Tongue (tissue), 2 donors: ENCODE results near the gene CCDC90B. TPM values are rescaled to one million over a fixed set of nuclear protein-coding genes. Genes with fewer than 3 reads are reported as not detected.
"Not testable (repeated sequence)": the region's sequence is repeated elsewhere in the genome, so short reads cannot be mapped to it uniquely, and the experiment has no call there.

Source experiments
- DNase-seq: peaks from one replicate; pipeline ENCODE4 v3.0.0-alpha.2; 2015
- total RNA-seq: library from RNA; depleted of rRNA; stranded (reverse); fragments of >200 nt; gene quantifications from one replicate; pipeline ENCODE4 v1.2.3, GENCODE V29; 2014

The CCDC90B gene
- total RNA-seq = 75.6 TPM

- peak; percentile 99 for DNase-seq
Measured at GRCh38 chr11:83285771-83286528, at the start of gene CCDC90B. Gene CCDC90B, minus strand, starts transcription at chr11:83286367. Its CDS starts 395 bp downstream, at chr11:83285972.

- DNase-seq = no peak
Measured at GRCh38 chr11:83335446-83336070, 49.4 kb upstream of the CCDC90B start.

GRCh38 chr11:83330303-83330702 lies 44.1 kb upstream of the CCDC90B start:
- no peak for DNase-seq

DNA sequence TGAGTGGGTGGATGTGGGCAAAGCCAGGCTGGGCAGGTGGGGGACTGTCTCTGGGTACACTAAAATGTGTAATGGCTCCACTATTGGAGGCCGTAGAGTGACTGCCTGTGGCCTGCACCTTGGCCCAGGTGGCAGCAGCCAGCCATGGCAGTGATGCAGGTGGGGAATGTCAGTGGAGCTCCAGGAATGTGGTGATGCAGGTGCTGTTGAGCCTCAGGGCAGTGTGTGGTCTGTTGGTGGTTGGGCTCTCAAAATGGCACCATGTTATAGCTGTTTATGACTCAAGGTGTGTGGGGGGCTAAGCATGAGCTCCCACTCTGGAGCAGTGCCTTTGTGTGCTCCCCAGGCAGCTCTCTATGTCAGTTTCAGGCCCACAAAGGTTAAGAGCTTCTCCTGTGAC lies 40.2 kb upstream of the CCDC90B start:
- no peak for DNase-seq

DNA sequence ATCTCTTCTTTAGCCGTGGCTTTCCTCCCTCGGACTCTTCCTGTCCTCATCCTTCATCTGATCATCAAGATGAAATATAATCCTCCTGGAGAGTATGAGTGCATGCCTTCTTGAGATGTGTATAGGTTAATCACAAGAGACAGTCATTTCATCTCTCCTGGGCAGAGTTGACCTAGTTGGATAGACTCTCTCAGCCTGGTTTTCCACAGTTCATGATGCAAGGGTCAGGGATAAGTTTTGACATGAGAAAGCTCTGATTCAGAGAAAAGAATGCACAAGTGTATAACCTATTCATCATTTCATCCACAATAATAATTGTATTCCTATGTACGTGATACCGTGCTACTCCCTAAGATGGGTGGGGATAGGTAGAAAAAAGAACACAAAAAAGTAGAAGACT lies 33.2 kb upstream of the CCDC90B start:
- DNase-seq = no peak

- DNase-seq = no peak
Measured at GRCh38 chr11:83318931-83319330, 32.8 kb upstream of the CCDC90B start.

GRCh38 chr11:83317757-83318690 lies 31.9 kb upstream of the CCDC90B start:
- no peak for DNase-seq

- not testable (repeated sequence) for DNase-seq
Measured at GRCh38 chr11:83316897-83317268, 30.7 kb upstream of the CCDC90B start.

DNA sequence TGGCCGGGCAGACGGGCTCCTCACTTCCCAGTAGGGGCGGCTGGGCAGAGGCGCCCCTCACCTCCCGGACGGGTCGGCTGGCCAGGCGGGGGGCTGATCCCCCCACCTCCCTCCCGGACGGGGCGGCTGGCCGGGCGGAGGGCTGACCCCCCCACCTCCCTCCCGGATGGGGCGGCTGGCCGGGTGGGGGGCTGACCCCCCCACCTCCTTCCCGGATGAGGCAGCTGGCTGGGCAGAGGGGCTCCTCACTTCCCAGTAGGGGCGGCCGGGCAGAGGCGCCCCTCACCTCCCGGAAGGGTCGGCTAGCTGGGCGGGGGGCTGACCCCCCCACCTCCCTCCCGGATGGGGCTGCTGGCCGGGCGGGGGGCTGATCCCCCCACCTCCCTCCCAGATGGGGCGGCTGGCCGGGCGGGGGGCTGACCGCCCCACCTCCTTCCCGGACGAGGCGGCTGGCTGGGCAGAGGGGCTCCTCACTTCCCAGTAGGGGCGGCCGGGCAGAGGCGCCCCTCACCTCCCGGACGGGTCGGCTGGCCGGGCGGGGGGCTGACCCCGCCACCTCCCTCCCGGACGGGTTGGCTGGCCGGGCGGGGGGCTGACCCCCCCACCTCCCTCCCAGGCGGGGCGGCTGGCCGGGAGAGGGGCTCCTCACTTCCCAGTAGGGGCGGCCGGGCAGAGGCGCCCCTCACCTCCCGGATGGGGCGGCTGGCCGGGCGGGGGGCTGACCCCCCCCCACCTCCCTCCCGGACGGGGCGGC lies 30.2 kb upstream of the CCDC90B start:
- DNase-seq = not testable (repeated sequence)

- peak; percentile 5 for DNase-seq
Measured at GRCh38 chr11:83312430-83312829, 26.3 kb upstream of the CCDC90B start.

DNA sequence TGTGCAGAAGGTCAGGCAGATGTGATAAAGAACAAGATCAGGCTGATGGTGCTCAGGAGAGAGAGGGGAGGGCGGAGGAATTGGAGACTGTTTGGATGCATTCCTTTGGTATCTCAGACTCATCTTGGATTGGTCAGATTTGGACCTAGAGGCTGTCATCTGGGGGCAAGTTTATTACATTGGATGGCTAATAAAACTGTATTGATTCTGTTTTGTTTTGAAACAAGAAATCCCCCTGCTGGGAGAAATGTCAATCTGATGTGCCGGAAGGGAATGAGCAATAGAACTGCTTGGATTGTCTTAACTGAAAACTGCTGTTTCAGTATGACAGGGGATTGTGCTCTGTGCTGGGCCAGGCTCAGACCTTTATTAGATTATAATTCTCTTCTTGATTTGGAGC lies 25.5 kb upstream of the CCDC90B start:
- DNase-seq = no peak

DNA sequence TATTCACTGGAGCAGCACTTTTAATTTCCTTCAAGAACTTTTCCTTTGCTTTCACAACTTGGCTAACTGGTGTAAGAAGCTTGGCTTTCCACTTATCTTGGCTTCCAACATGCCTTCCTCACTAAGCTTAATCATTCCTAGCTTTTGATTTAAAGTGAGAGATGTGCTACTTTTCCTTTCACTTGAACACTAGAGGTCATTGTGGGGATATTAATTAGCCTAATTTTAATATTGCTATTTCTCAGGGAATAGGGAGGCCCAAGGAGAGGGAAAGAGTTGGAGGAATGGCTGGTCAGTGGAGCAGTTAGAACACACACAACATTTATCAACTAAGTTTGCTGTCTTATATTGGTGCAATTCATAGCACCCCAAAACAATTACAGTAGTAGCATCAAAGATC lies 24.6 kb upstream of the CCDC90B start:
- no peak for DNase-seq

GRCh38 chr11:83308536-83308935 lies 22.4 kb upstream of the CCDC90B start:
- not testable (repeated sequence) for DNase-seq

DNA sequence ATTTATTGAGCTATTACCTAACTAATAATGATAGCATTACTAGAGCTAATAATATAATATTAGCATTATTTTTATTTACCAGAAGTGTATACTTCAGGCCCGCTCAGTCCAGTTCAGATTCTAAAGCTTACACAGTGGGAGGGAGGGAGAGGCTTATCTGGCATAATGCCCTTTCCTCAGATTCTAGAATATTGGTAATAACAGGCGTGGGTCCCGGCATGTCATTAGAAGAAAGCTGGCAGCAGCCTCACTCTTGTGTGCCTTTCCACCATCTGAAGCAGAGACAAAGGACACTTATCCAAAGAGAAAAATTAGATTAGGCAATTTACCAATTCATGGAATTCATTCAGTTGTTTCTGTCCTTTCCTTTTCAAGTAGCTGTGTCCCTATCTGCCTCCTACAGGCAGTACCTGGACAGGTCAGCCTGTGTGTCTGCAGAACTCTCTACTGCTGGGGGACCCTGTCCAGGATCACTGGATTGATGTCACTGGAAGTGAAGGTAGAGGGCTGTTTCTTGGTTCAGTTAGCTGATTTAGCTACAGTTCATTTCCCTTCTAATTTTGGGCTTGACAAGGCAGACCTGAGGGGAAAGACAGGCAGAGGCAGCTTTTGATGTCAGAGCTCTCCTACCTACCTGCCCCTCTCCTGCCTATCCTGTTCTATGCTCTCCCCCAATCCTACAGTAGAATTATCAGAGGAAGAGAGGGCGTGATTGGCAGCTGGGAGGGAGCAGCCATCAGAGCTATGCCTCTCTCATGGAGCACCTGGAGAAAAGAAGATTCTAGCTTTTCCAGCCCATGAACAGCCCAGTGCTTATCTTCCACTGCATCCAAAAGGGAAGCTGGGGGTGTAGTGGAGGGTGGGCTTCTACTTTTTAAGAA lies 20.3 kb upstream of the CCDC90B start:
- DNase-seq = no peak

GRCh38 chr11:83303316-83303715 lies 17.1 kb upstream of the CCDC90B start:
- no peak for DNase-seq

- no peak for DNase-seq
Measured at GRCh38 chr11:83302151-83302550, 16.0 kb upstream of the CCDC90B start.

DNA sequence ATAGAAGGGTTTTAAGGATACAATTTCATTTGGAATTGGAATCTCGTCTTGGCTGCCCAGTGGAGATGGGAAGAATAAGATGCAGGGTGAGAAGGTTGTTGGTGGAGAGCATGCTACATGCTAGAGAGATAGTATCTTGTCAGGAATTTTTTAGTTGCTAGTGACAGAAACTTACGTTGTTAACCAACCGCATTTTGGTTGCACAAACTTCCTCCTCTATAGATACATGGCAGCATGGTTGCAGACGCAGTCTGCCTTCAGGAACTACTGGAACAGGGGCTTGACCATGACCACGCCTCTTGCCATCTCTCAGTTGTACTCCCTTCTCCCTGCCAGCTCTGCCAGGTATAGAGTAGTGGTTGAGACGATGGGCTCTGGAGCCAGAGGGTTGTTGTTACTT lies 13.5 kb upstream of the CCDC90B start:
- DNase-seq = no peak

GRCh38 chr11:83294208-83294607 lies 8.0 kb upstream of the CCDC90B start:
- no peak for DNase-seq

DNA sequence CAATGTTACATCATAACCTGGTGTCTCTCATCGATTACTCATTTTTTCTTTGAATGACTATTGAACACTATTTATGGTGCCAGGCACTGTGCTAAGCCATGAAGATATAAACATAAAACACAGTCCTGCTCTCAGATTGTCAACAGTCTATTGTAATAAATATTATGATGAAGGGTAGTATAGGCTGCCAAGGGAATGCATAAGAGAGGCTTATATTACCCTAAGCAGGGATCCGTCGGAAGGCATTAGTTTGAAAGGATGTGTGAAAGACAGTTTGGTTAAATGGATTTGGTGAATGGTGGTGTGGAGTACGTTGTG lies 7.2 kb upstream of the CCDC90B start:
- DNase-seq = no peak

GRCh38 chr11:83292709-83293456 lies 6.7 kb upstream of the CCDC90B start:
- peak; percentile 81 for DNase-seq

DNA sequence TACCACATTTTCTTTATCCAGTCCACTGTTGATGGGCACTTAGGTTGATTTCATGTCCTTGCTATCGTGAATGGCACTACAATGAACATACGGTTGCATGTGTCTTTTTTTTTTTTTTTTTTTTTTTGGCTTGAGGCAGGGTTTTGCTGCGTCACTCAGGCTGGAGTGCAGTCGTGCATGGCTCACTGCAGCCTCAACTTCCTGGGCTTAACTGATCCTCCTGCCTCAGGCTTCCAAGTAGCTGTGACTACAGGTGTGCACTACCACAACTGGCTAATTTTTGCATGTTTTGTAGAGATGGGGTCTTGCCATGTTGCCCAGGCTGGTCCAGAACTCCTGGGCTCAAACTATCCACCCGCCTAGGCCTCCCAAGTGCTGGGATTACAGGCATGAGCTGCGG lies 1.5 kb upstream of the CCDC90B start:
- no peak for DNase-seq
